K562 (cell line): Measurements from ENCODE around the gene RPS6KA2. TPM values are rescaled to one million over a fixed set of nuclear protein-coding genes. Genes with fewer than 3 reads are reported as not detected.

Experiments
- EZH2 ChIP-seq: IDR thresholded peaks from 2 replicates; pipeline ENCODE4 v1.6.1; 2012; ENCODE audit warnings: low read depth, mild to moderate bottlenecking, inconsistent platforms, low read length, borderline replicate concordance
- IRF1 ChIP-seq: sonication (generic); formaldehyde crosslinking; IDR thresholded peaks from 2 replicates; pipeline ENCODE4 v1.8.0; 2022; ENCODE audit warnings: missing genetic modification reagents, mild to moderate bottlenecking, borderline replicate concordance
- TCF15 ChIP-seq: fragments of 250-450 bp; sonication (Bioruptor Pico); IDR thresholded peaks from 2 replicates; pipeline ENCODE4 v1.8.0; 2022; ENCODE audit warnings: moderate library complexity, mild to moderate bottlenecking, inconsistent platforms
- ZNF398 ChIP-seq: fragments of 250-450 bp; sonication (Bioruptor Pico); IDR thresholded peaks from 2 replicates; pipeline ENCODE4 v1.8.0; 2021; ENCODE audit warnings: moderate library complexity, mild to moderate bottlenecking, inconsistent platforms
- ZNF407 ChIP-seq: fragments of 450-650 bp; IDR thresholded peaks from 2 replicates; pipeline ENCODE4 v1.6.1; 2016; ENCODE audit warnings: low read depth
- polyA plus RNA-seq, 8 experiments: library from polyadenylated mRNA; depleted of rRNA in 4 of 8; stranded (reverse) in 5 of 8; unstranded in 3 of 8; fragments of >200 nt; fragmentation: Nextera tagmentation in 2 of 8; fragmentation: Illumina TruSeq in 1 of 8; extraction: Ambion mirVana in 2 of 8; extraction: Trizol in 1 of 8; gene quantifications; 2 replicates each; pipeline versions ENCODE4 v1.2.1 to v1.2.3, GENCODE V29; 2011 to 2014; ENCODE audit warnings: inconsistent platforms in 1 of 8, missing spikeins in 1 of 8
- total RNA-seq, 7 experiments: library from RNA; depleted of rRNA in 6 of 7; stranded (reverse); fragments of >200 nt in 6 of 7; fragmentation: Illumina TruSeq in 2 of 7; extraction: Trizol in 2 of 7; gene quantifications; 2 replicates each; pipeline versions ENCODE4 v1.2.1 to v1.2.3, GENCODE V29; 2011 to 2021; ENCODE audit warnings: low replicate concordance in 1 of 7

RPS6KA2 gene
- total and polyA plus RNA-seq, 9 of the 15 experiments (the other 6 are each of a cell fraction or from before 2014, with no cell fraction given): 0.29 to 1.00 (median 0.53) TPM

- TF ChIP-seq IRF1 (CRISPR knock-in tag): no peak
- TF ChIP-seq TCF15 (CRISPR knock-in tag): no peak
- TF ChIP-seq ZNF407: no peak
- no peak for TF ChIP-seq EZH2
- no peak for TF ChIP-seq ZNF398 (CRISPR knock-in tag)
These were observed 243.9 kb downstream of the RPS6KA2 start, which contains the start of gene MPC1 (continued) for GRCh38 chr6:166382933-166383801.
